Breast epithelium (tissue), 3 donors: ENCODE results near the gene CLASP1.

Experiments
- POLR2A ChIP-seq: fragments of 450-650 bp; IDR thresholded peaks from one replicate; pipeline ENCODE4 v1.6.1; 2016; ENCODE audit warnings: antibody characterized with exemption, mild to moderate bottlenecking, moderate library complexity
- POLR2AphosphoS5 ChIP-seq, 3 donors: sonication (generic); formaldehyde crosslinking; IDR thresholded peaks; one replicate each; pipeline ENCODE4 v1.6.1; 2017; ENCODE audit warnings: antibody characterized with exemption in 3 of 3
- TF ChIP-seq, protein P1 (sequence below), 3 donors: fragments of 450-650 bp; IDR thresholded peaks; one replicate each; pipeline ENCODE4 v1.5.1; 2016 to 2017; ENCODE audit warnings: antibody characterized with exemption in 3 of 3, mild to moderate bottlenecking in 3 of 3, moderate library complexity in 3 of 3

DNA sequence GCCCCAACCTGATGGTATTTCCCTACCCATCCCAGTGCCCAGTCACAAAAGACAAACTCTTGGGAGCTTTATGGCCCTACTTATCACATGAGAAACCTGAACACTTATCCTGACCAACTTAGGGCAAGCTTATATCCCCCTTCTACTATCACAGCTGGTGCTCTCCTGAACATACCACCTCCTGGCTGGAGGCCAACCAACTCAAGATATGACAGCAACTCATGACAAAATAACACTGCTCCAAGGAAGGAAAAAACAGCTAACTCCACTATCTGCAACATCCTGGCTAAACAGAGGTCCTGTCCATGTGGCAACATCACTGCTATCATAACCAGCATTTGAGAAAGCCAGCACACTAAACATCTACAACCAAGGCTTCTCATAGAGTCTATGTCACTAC is 20.9 kb upstream of the CLASP1 start:
- TF ChIP-seq POLR2A, result no peak
- TF ChIP-seq, protein P1, sequence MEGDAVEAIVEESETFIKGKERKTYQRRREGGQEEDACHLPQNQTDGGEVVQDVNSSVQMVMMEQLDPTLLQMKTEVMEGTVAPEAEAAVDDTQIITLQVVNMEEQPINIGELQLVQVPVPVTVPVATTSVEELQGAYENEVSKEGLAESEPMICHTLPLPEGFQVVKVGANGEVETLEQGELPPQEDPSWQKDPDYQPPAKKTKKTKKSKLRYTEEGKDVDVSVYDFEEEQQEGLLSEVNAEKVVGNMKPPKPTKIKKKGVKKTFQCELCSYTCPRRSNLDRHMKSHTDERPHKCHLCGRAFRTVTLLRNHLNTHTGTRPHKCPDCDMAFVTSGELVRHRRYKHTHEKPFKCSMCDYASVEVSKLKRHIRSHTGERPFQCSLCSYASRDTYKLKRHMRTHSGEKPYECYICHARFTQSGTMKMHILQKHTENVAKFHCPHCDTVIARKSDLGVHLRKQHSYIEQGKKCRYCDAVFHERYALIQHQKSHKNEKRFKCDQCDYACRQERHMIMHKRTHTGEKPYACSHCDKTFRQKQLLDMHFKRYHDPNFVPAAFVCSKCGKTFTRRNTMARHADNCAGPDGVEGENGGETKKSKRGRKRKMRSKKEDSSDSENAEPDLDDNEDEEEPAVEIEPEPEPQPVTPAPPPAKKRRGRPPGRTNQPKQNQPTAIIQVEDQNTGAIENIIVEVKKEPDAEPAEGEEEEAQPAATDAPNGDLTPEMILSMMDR (IDR thresholded peaks at IDR 0.05), result no peak
- TF ChIP-seq POLR2AphosphoS5 (IDR thresholded peaks at IDR 0.05), result no peak
